GM10266 (cell line): Measurements from ENCODE around the gene RARS1.

Experiments used
- DNase-seq: peaks from one replicate; pipeline ENCODE4 v3.0.0; 2012; ENCODE audit errors: extremely low spot score
- CTCF ChIP-seq: IDR thresholded peaks from 2 replicates; pipeline ENCODE4 v1.5.1; 2012; ENCODE audit warnings: mild to moderate bottlenecking, low read depth; ENCODE audit not compliant: control insufficient read depth, insufficient read depth; ENCODE audit errors: missing control alignments

RARS1 gene

GRCh38 chr5:168486136-168486879 is at the start of gene RARS1:
RARS1 (plus strand) TSS chr5:168486471; CDS start chr5:168486499, 28 bp downstream.
- TF ChIP-seq CTCF, result peak; percentile 96
- DNase-seq, result peak; percentile 92

- TF ChIP-seq CTCF, result no peak
- DNase-seq, result no peak
These were observed 47.9 kb upstream of the RARS1 start for GRCh38 chr5:168438349-168438748.

GRCh38 chr5:168443533-168443932 is 42.7 kb upstream of the RARS1 start:
- no peak for TF ChIP-seq CTCF
- DNase-seq, result no peak

DNA sequence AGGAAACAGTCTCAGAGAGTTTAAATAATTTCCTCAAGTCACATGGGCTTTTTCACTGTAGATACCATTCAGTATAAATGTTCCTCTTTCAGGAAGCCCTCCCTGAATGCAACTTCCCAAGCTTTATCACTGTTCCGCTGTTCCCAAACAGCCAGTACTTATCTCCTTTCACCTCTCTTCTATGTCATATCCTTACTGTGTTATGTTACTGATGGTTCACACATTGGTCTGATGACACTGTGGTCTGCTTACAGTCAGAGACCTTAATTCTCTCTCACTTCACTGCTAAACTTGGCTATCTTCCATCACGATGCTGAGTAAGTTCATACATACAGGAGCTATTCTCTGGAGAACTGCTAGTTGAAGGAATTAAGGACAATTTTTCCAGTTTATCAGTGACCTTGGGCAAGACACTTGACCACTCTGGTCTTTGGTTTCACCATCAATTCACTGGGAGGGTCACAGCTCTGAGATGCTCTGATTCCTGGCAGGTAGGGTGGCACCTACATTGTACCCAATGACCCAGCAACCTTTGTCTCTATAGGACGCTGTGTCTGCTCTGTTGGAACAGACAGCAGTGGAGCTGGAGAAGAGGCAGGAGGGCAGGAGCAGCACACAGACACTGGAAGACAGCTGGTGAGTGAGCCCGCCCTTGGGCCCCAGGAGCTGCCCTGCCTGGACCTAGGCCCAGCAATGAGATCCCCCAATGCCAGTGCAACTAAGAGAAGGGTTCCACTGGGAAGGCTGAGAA is 42.1 kb upstream of the RARS1 start:
- TF ChIP-seq CTCF, result no peak
- no peak for DNase-seq

GRCh38 chr5:168446983-168447619 is 39.2 kb upstream of the RARS1 start:
- DNase-seq, result no peak
- no peak for TF ChIP-seq CTCF

DNA sequence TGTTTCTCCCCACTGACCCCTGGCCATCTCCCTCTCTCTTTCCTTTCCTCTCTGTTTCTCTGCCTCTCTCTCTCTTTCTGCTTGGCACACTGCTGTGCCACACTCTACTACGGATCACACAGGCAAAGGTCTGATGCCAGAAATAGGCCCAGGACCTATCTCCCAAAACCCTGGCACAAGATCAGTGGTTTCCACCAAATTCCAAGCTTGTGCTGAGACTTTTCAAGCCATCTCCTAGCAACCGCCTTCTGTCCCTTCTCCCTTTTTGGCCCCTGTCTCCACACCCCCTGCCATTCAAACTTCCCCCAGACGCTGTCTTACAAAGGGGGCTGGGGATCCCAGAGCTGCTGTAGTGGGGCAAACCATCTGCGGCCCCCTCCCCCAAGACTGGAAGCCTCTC is 38.5 kb upstream of the RARS1 start:
- no peak for TF ChIP-seq CTCF
- DNase-seq, result no peak
